ENCODE measurements around the gene STK39. TPM values are rescaled to one million over a fixed set of nuclear protein-coding genes. Genes with fewer than 3 reads are reported as not detected.

STK39 gene
- polyA plus RNA-seq, 1 donor (not counting 4 experiments of a cell fraction or from before 2014, with no cell fraction given): 20.7 TPM

DNA sequence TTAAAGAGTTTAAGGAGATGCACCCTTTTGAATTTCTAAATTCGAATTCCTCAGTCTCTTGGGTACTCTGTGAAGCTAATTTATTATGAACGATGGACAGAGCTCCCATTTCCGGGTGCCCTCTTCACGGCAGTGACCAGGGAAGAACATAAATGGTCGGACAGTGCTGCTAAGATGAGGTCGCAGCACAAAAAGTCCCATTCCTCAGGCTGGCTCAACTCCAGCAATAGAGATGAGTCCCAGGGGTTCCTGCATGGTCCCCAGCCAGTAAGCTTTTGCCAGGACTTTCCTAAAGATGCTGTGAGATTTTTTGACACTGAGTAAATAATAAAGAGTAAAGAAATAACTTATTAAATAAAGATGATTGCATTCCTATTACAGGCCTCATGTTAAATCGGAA is 43.0 kb upstream of the STK39 start:
- FAIRE-seq (no peak), DNase-seq (ENCODE audit: low read depth, low spot score) (no peak)
- H3K4me1 ChIP-seq (ENCODE audit: control insufficient read depth, extremely low read depth, insufficient read depth, low read length): no peaks in the 10 kb centered on the region
- H3K79me2 ChIP-seq (ENCODE audit: control insufficient read depth, insufficient read depth, low read length): no peaks in the 10 kb centered on the region
- no peaks in the 10 kb centered on the region for H3K27me3 ChIP-seq (ENCODE audit: control insufficient read depth, extremely low read depth, insufficient read depth, low read length)
- no peaks in the 10 kb centered on the region for H3K9me1 ChIP-seq (ENCODE audit: control insufficient read depth, extremely low read depth, insufficient read depth, low read length)
- no peaks in the 10 kb centered on the region for H3K9me3 ChIP-seq (ENCODE audit: control insufficient read depth, low read depth, low read length)
- TF ChIP-seq, protein P1, sequence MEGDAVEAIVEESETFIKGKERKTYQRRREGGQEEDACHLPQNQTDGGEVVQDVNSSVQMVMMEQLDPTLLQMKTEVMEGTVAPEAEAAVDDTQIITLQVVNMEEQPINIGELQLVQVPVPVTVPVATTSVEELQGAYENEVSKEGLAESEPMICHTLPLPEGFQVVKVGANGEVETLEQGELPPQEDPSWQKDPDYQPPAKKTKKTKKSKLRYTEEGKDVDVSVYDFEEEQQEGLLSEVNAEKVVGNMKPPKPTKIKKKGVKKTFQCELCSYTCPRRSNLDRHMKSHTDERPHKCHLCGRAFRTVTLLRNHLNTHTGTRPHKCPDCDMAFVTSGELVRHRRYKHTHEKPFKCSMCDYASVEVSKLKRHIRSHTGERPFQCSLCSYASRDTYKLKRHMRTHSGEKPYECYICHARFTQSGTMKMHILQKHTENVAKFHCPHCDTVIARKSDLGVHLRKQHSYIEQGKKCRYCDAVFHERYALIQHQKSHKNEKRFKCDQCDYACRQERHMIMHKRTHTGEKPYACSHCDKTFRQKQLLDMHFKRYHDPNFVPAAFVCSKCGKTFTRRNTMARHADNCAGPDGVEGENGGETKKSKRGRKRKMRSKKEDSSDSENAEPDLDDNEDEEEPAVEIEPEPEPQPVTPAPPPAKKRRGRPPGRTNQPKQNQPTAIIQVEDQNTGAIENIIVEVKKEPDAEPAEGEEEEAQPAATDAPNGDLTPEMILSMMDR (optimal IDR thresholded peaks at IDR 0.05 in 1 of 3, IDR thresholded peaks at IDR 0.05 in 1 of 3, conservative IDR thresholded peaks at IDR 0.05 in 1 of 3; ENCODE audit: extremely low read depth in 1 of 3, insufficient read depth in 2 of 3, low read length in 3 of 3): no peak
- no peak for TF ChIP-seq EZH2 (IDR thresholded peaks at IDR 0.05; ENCODE audit: low read length)
- H2AFZ ChIP-seq (ENCODE audit: control insufficient read depth, low read length): no peak overlapping the region
- no peaks in the 10 kb centered on the region for H4K20me1 ChIP-seq (ENCODE audit: control insufficient read depth, extremely low read depth, insufficient read depth, low read length)
- H3K27ac ChIP-seq (ENCODE audit: control insufficient read depth, insufficient read depth, low read length): no peak overlapping the region
- H3K4me3 ChIP-seq (ENCODE audit: control insufficient read depth in 2 of 3, extremely low read depth in 1 of 3, insufficient read depth in 2 of 3, low read depth in 1 of 3, low read length in 3 of 3): no peak overlapping the region
- no peaks in the 10 kb centered on the region for H3K36me3 ChIP-seq (ENCODE audit: control insufficient read depth in 2 of 2, extremely low read depth in 1 of 2, insufficient read depth in 2 of 2, low read length in 2 of 2)
- H3K9ac ChIP-seq (ENCODE audit: control insufficient read depth, extremely low read depth, insufficient read depth, low read length): no peak overlapping the region
- no peak overlapping the region for H3K4me2 ChIP-seq (ENCODE audit: control insufficient read depth, extremely low read depth, insufficient read depth, low read depth, low read length)
- dilution Hi-C loops (cut with MboI; ENCODE audit: extremely low pct_ligation_motif_present, low sequenced_read_pairs): no loop called here

DNA sequence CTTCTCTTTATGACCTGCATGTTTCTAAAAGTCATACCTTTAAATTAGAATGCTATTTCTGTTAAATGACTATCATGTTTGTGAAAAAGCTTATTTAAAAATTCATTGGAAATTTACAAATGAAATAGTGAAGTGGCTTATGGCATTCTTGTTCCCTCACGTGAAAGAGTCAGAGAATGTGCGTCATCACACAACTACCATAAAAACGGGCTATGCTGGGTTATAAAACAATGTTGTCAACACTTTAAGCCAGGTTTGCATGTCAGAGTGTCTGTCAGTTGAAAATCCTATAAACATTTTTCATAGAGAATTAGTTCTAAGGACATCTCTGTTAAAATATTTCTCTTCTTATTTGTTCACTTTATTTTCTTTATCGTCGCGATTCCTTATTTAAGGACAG is 42.5 kb upstream of the STK39 start:
- FAIRE-seq (no peak), DNase-seq (ENCODE audit: low read depth, low spot score) (no peak)
- no peaks in the 10 kb centered on the region for H3K9me3 ChIP-seq (ENCODE audit: control insufficient read depth, low read depth, low read length)
- no peaks in the 10 kb centered on the region for H3K4me1 ChIP-seq (ENCODE audit: control insufficient read depth, extremely low read depth, insufficient read depth, low read length)
- no peak overlapping the region for H2AFZ ChIP-seq (ENCODE audit: control insufficient read depth, low read length)
- H3K36me3 ChIP-seq (ENCODE audit: control insufficient read depth in 2 of 2, extremely low read depth in 1 of 2, insufficient read depth in 2 of 2, low read length in 2 of 2): no peaks in the 10 kb centered on the region
- TF ChIP-seq, protein P1 (optimal IDR thresholded peaks at IDR 0.05 in 1 of 3, IDR thresholded peaks at IDR 0.05 in 1 of 3, conservative IDR thresholded peaks at IDR 0.05 in 1 of 3; ENCODE audit: extremely low read depth in 1 of 3, insufficient read depth in 2 of 3, low read length in 3 of 3): no peak
- TF ChIP-seq EZH2 (IDR thresholded peaks at IDR 0.05; ENCODE audit: low read length): no peak
- H3K27me3 ChIP-seq (ENCODE audit: control insufficient read depth, extremely low read depth, insufficient read depth, low read length): no peaks in the 10 kb centered on the region
- no peaks in the 10 kb centered on the region for H3K79me2 ChIP-seq (ENCODE audit: control insufficient read depth, insufficient read depth, low read length)
- no peaks in the 10 kb centered on the region for H4K20me1 ChIP-seq (ENCODE audit: control insufficient read depth, extremely low read depth, insufficient read depth, low read length)
- H3K4me3 ChIP-seq (ENCODE audit: control insufficient read depth in 2 of 3, extremely low read depth in 1 of 3, insufficient read depth in 2 of 3, low read depth in 1 of 3, low read length in 3 of 3): no peak overlapping the region
- no peak overlapping the region for H3K27ac ChIP-seq (ENCODE audit: control insufficient read depth, insufficient read depth, low read length)
- no peak overlapping the region for H3K9ac ChIP-seq (ENCODE audit: control insufficient read depth, extremely low read depth, insufficient read depth, low read length)
- dilution Hi-C loops (cut with MboI; ENCODE audit: extremely low pct_ligation_motif_present, low sequenced_read_pairs): no loop called here
- no peak overlapping the region for H3K4me2 ChIP-seq (ENCODE audit: control insufficient read depth, extremely low read depth, insufficient read depth, low read depth, low read length)
- H3K9me1 ChIP-seq (ENCODE audit: control insufficient read depth, extremely low read depth, insufficient read depth, low read length): no peaks in the 10 kb centered on the region
